IMR-90 (cell line): ENCODE results near the gene UQCRC1. TPM values are rescaled to one million over a fixed set of nuclear protein-coding genes. Genes with fewer than 3 reads are reported as not detected.

Experiments used
- ATAC-seq: fragments of 200-7000 bp; cut with Tn5 transposase; 2 replicates; pipeline ENCODE4 v1.9.1; 2020; ENCODE audit warnings: low read depth, mild to moderate bottlenecking, moderate library complexity
- BruUV-seq: library from RNA; stranded (reverse); fragments of 400-500 nt; replicated peaks from 2 replicates; lab custom pipeline; 2021; lab: Mats Ljungman, UMichigan
- CTCF ChIA-PET: fragments of 300-600 bp; formaldehyde crosslinking; extraction: SDS; loops from one replicate; lab custom pipeline; 2021; ENCODE audit warnings: antibody characterized with exemption; lab: Yijun Ruan, JAX
- POLR2A ChIA-PET: fragments of 300-600 bp; sonication (Branson Sonifier 250); formaldehyde crosslinking; loops from one replicate; lab custom pipeline; 2022; ENCODE audit warnings: antibody characterized with exemption; ENCODE audit not compliant: unreplicated experiment; lab: Charles Lee
- DNase-seq: peaks from one replicate; pipeline ENCODE4 v3.0.0; 2013
- H2AFZ ChIP-seq: replicated peaks from 2 replicates; pipeline ENCODE3; 2013; ENCODE audit warnings: low read length, mild to moderate bottlenecking; ENCODE audit not compliant: poor library complexity
- H2AK5ac ChIP-seq: 2 replicates; pipeline ENCODE4 v1.6.1; 2013; ENCODE audit warnings: low read depth, low read length, inconsistent platforms
- H2AK9ac ChIP-seq: replicated peaks from 2 replicates; pipeline ENCODE3; 2013; ENCODE audit warnings: mild to moderate bottlenecking, low read depth, low read length, moderate library complexity; ENCODE audit not compliant: poor library complexity
- H2BK120ac ChIP-seq: 2 replicates; pipeline ENCODE4 v1.6.1; 2013; ENCODE audit warnings: low read depth, low read length, inconsistent platforms
- H2BK15ac ChIP-seq: 3 replicates; pipeline ENCODE4 v1.6.1; 2013; ENCODE audit warnings: low read depth, low read length, inconsistent platforms
- H2BK20ac ChIP-seq: 2 replicates; pipeline ENCODE4 v1.6.1; 2013; ENCODE audit warnings: low read depth, mild to moderate bottlenecking, inconsistent platforms, low read length, moderate library complexity
- H2BK5ac ChIP-seq: 2 replicates; pipeline ENCODE4 v1.6.1; 2013; ENCODE audit warnings: mild to moderate bottlenecking, low read depth, low read length, inconsistent platforms; ENCODE audit not compliant: poor library complexity, severe bottlenecking
- H3K14ac ChIP-seq: replicated peaks from 2 replicates; pipeline ENCODE4 v1.6.1; 2013; ENCODE audit warnings: low read depth, low read length, inconsistent platforms
- H3K18ac ChIP-seq: 2 replicates; pipeline ENCODE4 v1.6.1; 2013; ENCODE audit warnings: low read depth, low read length, control low read depth
- H3K23ac ChIP-seq: 2 replicates; pipeline ENCODE4 v1.6.1; 2013; ENCODE audit warnings: low read depth, low read length, inconsistent platforms
- H3K27ac ChIP-seq: 2 replicates; pipeline ENCODE4 v1.5.1; 2013; ENCODE audit warnings: mild to moderate bottlenecking, control low read depth, low read length; ENCODE audit not compliant: insufficient read depth
- H3K27me3 ChIP-seq: 2 replicates; pipeline ENCODE4 v1.6.1; 2013; ENCODE audit warnings: low read length; ENCODE audit not compliant: control insufficient read depth, insufficient read depth
- H3K36me3 ChIP-seq: 2 replicates; pipeline ENCODE4 v1.6.1; 2013; ENCODE audit warnings: low read length, mixed read lengths; ENCODE audit not compliant: control insufficient read depth, insufficient read depth
- H3K4ac ChIP-seq: 2 replicates; pipeline ENCODE4 v1.6.1; 2013; ENCODE audit warnings: low read depth, low read length, inconsistent platforms
- H3K4me1 ChIP-seq: 2 replicates; pipeline ENCODE4 v1.6.1; 2013; ENCODE audit warnings: low read length, mixed read lengths; ENCODE audit not compliant: control insufficient read depth, insufficient read depth
- H3K4me2 ChIP-seq: 2 replicates; pipeline ENCODE4 v1.6.1; 2013; ENCODE audit warnings: low read depth, mild to moderate bottlenecking, control low read depth, low read length, moderate library complexity
- H3K4me3 ChIP-seq: 2 replicates; pipeline ENCODE4 v1.5.1; 2013; ENCODE audit warnings: low read depth, mild to moderate bottlenecking, control low read depth, low read length, moderate library complexity; ENCODE audit not compliant: insufficient read depth
- H3K56ac ChIP-seq: 2 replicates; pipeline ENCODE4 v1.6.1; 2013; ENCODE audit warnings: low read length, inconsistent platforms; ENCODE audit not compliant: insufficient read depth; ENCODE audit errors: extremely low read depth
- H3K79me1 ChIP-seq, 2 experiments: 2 replicates each; pipeline ENCODE4 v1.6.1; 2013; ENCODE audit warnings: low read length in 2 of 2, inconsistent platforms in 1 of 2, low read depth in 1 of 2
- H3K9ac ChIP-seq: 2 replicates; pipeline ENCODE4 v1.6.1; 2013; ENCODE audit warnings: low read depth, low read length, control low read depth
- H3K9me1 ChIP-seq: 2 replicates; pipeline ENCODE4 v1.6.1; 2013; ENCODE audit warnings: low read length, inconsistent platforms; ENCODE audit not compliant: insufficient read depth
- H3K9me3 ChIP-seq: 2 replicates; pipeline ENCODE4 v1.6.1; 2013; ENCODE audit warnings: low read length; ENCODE audit not compliant: control insufficient read depth, insufficient read depth
- H4K20me1 ChIP-seq: 2 replicates; pipeline ENCODE4 v1.6.1; 2013; ENCODE audit warnings: low read length, inconsistent platforms; ENCODE audit not compliant: insufficient read depth
- H4K5ac ChIP-seq: 2 replicates; pipeline ENCODE4 v1.6.1; 2013; ENCODE audit warnings: mild to moderate bottlenecking, low read depth, low read length, control low read depth
- H4K8ac ChIP-seq, 2 experiments: 2 replicates each; pipeline ENCODE4 v1.6.1; 2013; ENCODE audit warnings: low read depth in 2 of 2, low read length in 2 of 2, control low read depth in 1 of 2, inconsistent platforms in 1 of 2
- H4K91ac ChIP-seq: 2 replicates; pipeline ENCODE4 v1.6.1; 2013; ENCODE audit warnings: low read depth, low read length, inconsistent platforms; ENCODE audit not compliant: insufficient read depth
- BHLHE40 ChIP-seq: fragments of 150-350 bp; IDR thresholded peaks from 2 replicates; pipeline ENCODE4 v1.6.1; 2016; ENCODE audit warnings: mild to moderate bottlenecking, low read depth, low read length
- CEBPB ChIP-seq: IDR thresholded peaks from 2 replicates; pipeline ENCODE4 v1.6.1; 2012; ENCODE audit warnings: low read depth, low read length, improper control_type of control experiment
- CHD1 ChIP-seq: IDR thresholded peaks from 2 replicates; pipeline ENCODE4 v1.6.1; 2012; ENCODE audit warnings: low read depth, low read length, improper control_type of control experiment
- FOS ChIP-seq: fragments of 150-350 bp; IDR thresholded peaks from 2 replicates; pipeline ENCODE4 v1.6.1; 2016; ENCODE audit warnings: low read depth, low read length
- MXI1 ChIP-seq: IDR thresholded peaks from 2 replicates; pipeline ENCODE4 v1.6.1; 2012; ENCODE audit warnings: low read depth, mild to moderate bottlenecking, low read length, moderate library complexity, borderline replicate concordance
- NFE2L2 ChIP-seq: fragments of 150-350 bp; IDR thresholded peaks from 2 replicates; pipeline ENCODE4 v1.6.1; 2016; ENCODE audit warnings: low read depth, mild to moderate bottlenecking, low read length
- RCOR1 ChIP-seq: IDR thresholded peaks from 2 replicates; pipeline ENCODE4 v1.6.1; 2012; ENCODE audit warnings: mild to moderate bottlenecking, low read length, improper control_type of control experiment; ENCODE audit not compliant: insufficient replicate concordance
- WGBS, 2 experiments: methylation state at CpG; one replicate each; pipeline versions ENCODE4 v1.1.5 to v1.1.7; 2013; ENCODE audit warnings: missing lambda C conversion rate in 2 of 2; ENCODE audit not compliant: insufficient read length in 1 of 2; ENCODE audit errors: extremely low coverage in 2 of 2; 5-methylcytosine and 5-hydroxymethylcytosine counted together
- dilution Hi-C: fragments of 300-500 bp; cut with HindIII; formaldehyde crosslinking; loops from one replicate; pipeline ENCODE4 v1.14.3; 2018; ENCODE audit warnings: low sequenced_read_pairs; ENCODE audit not compliant: unreplicated experiment
- in situ Hi-C: fragments of 300-500 bp; cut with MboI; formaldehyde crosslinking; loops from 3 replicates; pipeline ENCODE4 v1.14.3; 2019; ENCODE audit warnings: low sequenced_read_pairs, inconsistent platforms, mixed read lengths
- intact Hi-C: fragments of 100-400 bp; cut with micrococcal nuclease; formaldehyde crosslinking; loops from 2 replicates; pipeline ENCODE4 v1.10.0; 2022
- polyA plus RNA-seq, 3 experiments: library from polyadenylated mRNA; depleted of rRNA; stranded (reverse); fragments of >200 nt; gene quantifications; 2 replicates each; pipeline ENCODE4 v1.2.3, GENCODE V29; 2012; ENCODE audit warnings: low replicate concordance in 1 of 3
- total RNA-seq: library from RNA; depleted of rRNA; stranded (reverse); fragments of >200 nt; gene quantifications from 2 replicates; pipeline ENCODE4 v1.2.3, GENCODE V29; 2012

Gene UQCRC1
- total and polyA plus RNA-seq, 2 of the 4 experiments (the other 2 are of a cell fraction), result 474 to 1,365 TPM

DNA sequence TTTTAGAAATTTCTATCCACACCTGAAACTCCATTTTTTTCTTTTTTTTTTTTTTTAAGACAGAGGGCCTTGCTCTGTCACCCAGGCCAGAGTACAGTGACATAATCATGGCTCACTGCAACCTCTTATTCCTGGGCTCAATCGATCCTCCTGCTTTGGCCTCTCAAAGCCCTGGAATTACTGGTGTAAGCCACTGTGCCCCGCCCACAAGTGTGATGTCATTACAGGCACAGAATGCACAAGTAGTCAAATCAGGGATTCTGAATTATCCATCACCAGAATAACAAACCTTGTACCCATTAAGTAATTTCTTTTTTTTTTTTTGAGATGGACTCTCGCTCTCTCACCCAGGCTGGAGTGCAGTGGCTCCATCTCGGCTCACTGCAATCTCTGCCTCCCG lies 1.9 kb downstream of the UQCRC1 start:
- 100% methylated on average over 2 of the region's 5 CpGs; no CpG with 5 or more reads in 1 of the 2 experiments for WGBS, 2 experiments
- ChIA-PET POLR2A (no interaction called here), CTCF (interaction anchor here (1.0 kb wide), 1 partner anchor 28 kb away, joined by 3 read pairs; the partner anchor contains the start of gene SLC26A6)
- Histone ChIP-seq H3K27me3 (no peaks in the 10 kb centered on the region), H2BK20ac (no peak overlapping the region), H3K14ac (no peak overlapping the region), H3K9me3 (no peaks in the 10 kb centered on the region), H3K79me1 (peaks cover 12 to 63% of the 10 kb centered on the region in 2 experiments; a peak in 3 of 4 replicates), H3K56ac (no peak overlapping the region), H3K4me1 (peaks cover 4% of the 10 kb centered on the region), H2AK5ac (no peak overlapping the region), H4K20me1 (peaks cover 7% of the 10 kb centered on the region; the same call in 1 of the 2 replicates), H2AFZ (no peak overlapping the region), H3K4me3 (no peak overlapping the region), H3K9me1 (peaks cover 4% of the 10 kb centered on the region), H4K8ac (no peak overlapping the region), H3K27ac (no peak overlapping the region), H3K18ac (no peak overlapping the region), H4K91ac (no peak overlapping the region), H4K5ac (no peak overlapping the region), H2AK9ac (no peak overlapping the region), H2BK120ac (no peak overlapping the region), H2BK5ac (no peak overlapping the region), H3K23ac (0 out of 2 replicates have a peak overlapping the region, but pooled peaks have one; percentile 15), H3K36me3 (peaks cover 38% of the 10 kb centered on the region), H2BK15ac (no peak overlapping the region), H3K4ac (no peak overlapping the region), H3K4me2 (no peak overlapping the region), H3K9ac (no peak overlapping the region)
- no TSS peak for BruUV-seq
- no peak for ATAC-seq
- DNase-seq, result no peak
- in situ Hi-C loops (no loop called here), dilution Hi-C loops (no loop called here), intact Hi-C loops (no loop called here)
- TF ChIP-seq BHLHE40 (no peak), CHD1 (no peak), RCOR1 (no peak), FOS (no peak), MXI1 (no peak), CEBPB (no peak), NFE2L2 (no peak)
